IPS-18a (cell line): ENCODE measurements around the gene ZNF382.

Source experiments
- H3K27ac ChIP-seq: one replicate; pipeline ENCODE4 v1.5.1; 2013; ENCODE audit warnings: low read length
- H3K27me3 ChIP-seq: one replicate; pipeline ENCODE4 v1.6.1; 2013; ENCODE audit warnings: mild to moderate bottlenecking, low read length; ENCODE audit not compliant: control insufficient read depth, insufficient read depth
- H3K36me3 ChIP-seq: one replicate; pipeline ENCODE4 v1.6.1; 2013; ENCODE audit warnings: low read depth, low read length; ENCODE audit not compliant: control insufficient read depth
- H3K4me1 ChIP-seq: one replicate; pipeline ENCODE4 v1.6.1; 2013; ENCODE audit warnings: low read depth, low read length; ENCODE audit not compliant: control insufficient read depth
- H3K4me3 ChIP-seq: one replicate; pipeline ENCODE4 v1.5.1; 2013; ENCODE audit warnings: low read length
- H3K9ac ChIP-seq: one replicate; pipeline ENCODE4 v1.6.1; 2013; ENCODE audit warnings: mild to moderate bottlenecking, low read length, moderate library complexity
- H3K9me3 ChIP-seq: one replicate; pipeline ENCODE4 v1.6.1; 2013; ENCODE audit warnings: low read depth, low read length; ENCODE audit not compliant: control insufficient read depth

Gene ZNF382

GRCh38 chr19:36605877-36606478 lies 865 bp downstream of the ZNF382 start:
- peaks cover 3% of the 10 kb centered on the region for H3K36me3 ChIP-seq
- peak overlapping the region; percentile 78 for H3K4me3 ChIP-seq
- no peak overlapping the region for H3K27ac ChIP-seq
- H3K9ac ChIP-seq: peak overlapping the region; percentile 55
- no peaks in the 10 kb centered on the region for H3K9me3 ChIP-seq
- peaks cover 14% of the 10 kb centered on the region for H3K27me3 ChIP-seq
- peaks cover 5% of the 10 kb centered on the region for H3K4me1 ChIP-seq

- Histone ChIP-seq H3K4me3 (no peak overlapping the region), H3K27ac (no peak overlapping the region), H3K9ac (no peak overlapping the region), H3K36me3 (no peaks in the 10 kb centered on the region), H3K9me3 (peaks cover 71% of the 10 kb centered on the region), H3K4me1 (no peaks in the 10 kb centered on the region), H3K27me3 (no peaks in the 10 kb centered on the region)
Measured at GRCh38 chr19:36627057-36627456, 21.9 kb downstream of the ZNF382 start.

- H3K4me1 ChIP-seq: no peaks in the 10 kb centered on the region
- H3K9me3 ChIP-seq: peaks cover 68% of the 10 kb centered on the region
- no peak overlapping the region for H3K9ac ChIP-seq
- H3K4me3 ChIP-seq: no peak overlapping the region
- H3K36me3 ChIP-seq: peaks cover 10% of the 10 kb centered on the region
- H3K27me3 ChIP-seq: no peaks in the 10 kb centered on the region
- no peak overlapping the region for H3K27ac ChIP-seq
Measured at GRCh38 chr19:36635342-36635741, 30.2 kb downstream of the ZNF382 start.

DNA sequence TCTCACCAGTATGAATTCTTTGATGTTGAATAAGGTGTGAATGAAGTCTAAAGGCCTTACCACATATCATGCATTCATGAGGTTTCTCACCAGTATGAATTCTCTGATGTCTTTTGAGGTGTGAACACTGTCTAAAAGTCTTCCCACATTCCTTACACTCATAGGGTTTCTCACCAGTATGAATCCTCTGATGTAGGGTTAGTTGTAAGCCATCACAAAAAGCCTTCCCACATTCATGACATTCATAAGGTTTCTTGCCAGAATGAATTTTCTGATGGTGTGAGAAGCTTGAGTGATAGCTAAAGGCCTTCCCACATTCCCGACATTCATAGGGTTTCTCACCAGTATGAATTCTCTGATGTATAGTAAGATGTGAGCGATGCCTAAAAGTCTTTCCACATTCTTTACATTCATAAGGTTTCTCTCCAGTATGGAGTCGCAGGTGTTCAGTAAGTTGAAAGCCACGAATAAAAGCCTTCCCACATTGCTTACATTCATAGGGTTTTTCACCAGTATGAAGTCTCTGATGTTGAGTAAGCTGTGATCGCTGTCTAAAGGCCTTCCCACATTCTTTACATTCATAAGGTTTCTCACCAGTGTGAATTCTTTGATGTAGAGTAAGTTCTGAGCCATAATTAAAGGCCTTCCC lies 33.9 kb downstream of the ZNF382 start:
- no peak overlapping the region for H3K4me3 ChIP-seq
- no peak overlapping the region for H3K27ac ChIP-seq
- no peak overlapping the region for H3K9ac ChIP-seq
- no peaks in the 10 kb centered on the region for H3K4me1 ChIP-seq
- no peaks in the 10 kb centered on the region for H3K27me3 ChIP-seq
- peaks cover 10% of the 10 kb centered on the region for H3K36me3 ChIP-seq
- H3K9me3 ChIP-seq: peaks cover 63% of the 10 kb centered on the region

DNA sequence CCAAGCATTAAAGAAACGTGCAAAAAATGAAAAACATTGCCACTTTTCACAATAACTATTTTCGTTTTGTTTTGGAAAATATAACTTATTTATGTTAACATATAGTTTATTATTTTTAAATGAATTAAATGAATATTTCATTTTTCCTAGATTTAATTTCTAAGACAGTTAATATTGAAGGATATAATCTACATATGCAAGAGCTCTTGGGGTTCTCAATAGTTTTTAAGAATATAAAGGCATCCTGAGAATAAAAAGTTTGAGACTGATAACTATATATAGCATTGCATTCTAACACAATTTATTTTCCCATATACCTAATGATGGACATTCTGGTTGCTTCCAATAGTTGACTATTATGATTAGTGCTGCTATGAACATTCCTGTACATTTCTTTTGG lies 41.6 kb downstream of the ZNF382 start:
- Histone ChIP-seq H3K27ac (no peak overlapping the region), H3K27me3 (no peaks in the 10 kb centered on the region), H3K9ac (no peak overlapping the region), H3K9me3 (peaks cover 37% of the 10 kb centered on the region), H3K4me3 (no peak overlapping the region), H3K36me3 (peaks cover 4% of the 10 kb centered on the region), H3K4me1 (no peaks in the 10 kb centered on the region)

DNA sequence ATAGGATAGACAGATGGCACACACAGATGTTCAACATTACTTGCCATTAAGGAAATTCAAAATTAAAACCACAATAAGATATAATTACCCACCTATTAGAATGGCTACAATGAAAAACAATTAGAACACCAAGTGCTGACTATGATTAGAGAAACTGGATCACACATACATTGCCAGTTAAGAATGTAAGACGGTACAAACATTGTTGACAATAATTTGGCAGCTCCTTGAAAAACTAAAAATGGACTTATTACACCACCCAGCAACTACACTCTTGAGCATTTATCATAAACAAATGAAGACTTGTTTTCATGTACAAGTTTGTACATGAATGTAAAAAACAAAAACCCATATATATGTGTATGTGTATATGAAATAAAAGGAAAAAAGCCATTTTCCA lies 47.8 kb downstream of the ZNF382 start:
- Histone ChIP-seq H3K9ac (no peak overlapping the region), H3K27me3 (no peaks in the 10 kb centered on the region), H3K27ac (no peak overlapping the region), H3K9me3 (peaks cover 31% of the 10 kb centered on the region), H3K4me1 (no peaks in the 10 kb centered on the region), H3K36me3 (peaks cover 21% of the 10 kb centered on the region), H3K4me3 (no peak overlapping the region)

DNA sequence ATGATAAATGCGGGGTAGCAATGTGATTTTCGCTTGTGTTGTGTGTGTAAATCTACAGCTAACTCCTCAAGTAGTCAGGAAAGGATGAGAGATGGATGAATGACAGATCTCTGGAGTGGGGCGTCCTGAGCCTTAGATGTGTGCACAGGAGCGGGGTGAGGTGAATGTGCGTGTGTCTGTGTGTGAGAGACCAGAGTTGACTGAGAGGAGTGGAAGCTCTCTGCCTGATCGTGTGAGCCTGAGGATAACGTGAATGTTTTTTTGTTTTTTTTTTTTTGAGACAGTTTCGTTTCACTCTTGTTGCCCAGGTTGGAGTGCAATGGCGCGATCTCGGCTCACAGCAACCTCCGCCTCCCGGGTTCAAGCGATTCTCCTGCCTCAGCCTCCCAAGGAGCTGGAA lies 60.7 kb downstream of the ZNF382 start:
- Histone ChIP-seq H3K27ac (no peak overlapping the region), H3K27me3 (no peaks in the 10 kb centered on the region), H3K9ac (peak overlapping the region; percentile 81), H3K9me3 (no peaks in the 10 kb centered on the region), H3K4me3 (peak overlapping the region; percentile 96), H3K36me3 (peaks cover 5% of the 10 kb centered on the region), H3K4me1 (peaks cover 4% of the 10 kb centered on the region)

DNA sequence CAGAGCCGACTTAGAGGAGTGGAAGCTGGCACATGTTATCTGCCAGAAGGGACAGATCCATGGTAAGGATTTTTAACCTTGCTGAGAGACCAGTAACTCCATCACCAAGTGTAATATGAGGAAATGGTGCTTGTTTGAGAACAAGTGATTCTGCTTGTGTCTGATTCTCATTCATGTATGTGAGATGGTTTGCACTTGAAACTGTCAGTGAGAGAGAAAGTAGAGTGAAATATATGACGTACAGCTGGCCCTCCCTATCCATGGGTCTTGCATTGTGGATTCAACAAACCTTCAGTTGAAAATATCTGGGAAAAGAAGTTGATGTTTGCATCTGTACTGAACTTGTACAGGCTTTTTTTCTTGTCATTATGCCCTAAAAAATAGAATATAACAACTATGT lies 63.5 kb downstream of the ZNF382 start:
- no peak overlapping the region for H3K4me3 ChIP-seq
- no peak overlapping the region for H3K9ac ChIP-seq
- H3K36me3 ChIP-seq: peaks cover 4% of the 10 kb centered on the region
- H3K9me3 ChIP-seq: no peaks in the 10 kb centered on the region
- H3K27me3 ChIP-seq: no peaks in the 10 kb centered on the region
- peaks cover 4% of the 10 kb centered on the region for H3K4me1 ChIP-seq
- no peak overlapping the region for H3K27ac ChIP-seq

DNA sequence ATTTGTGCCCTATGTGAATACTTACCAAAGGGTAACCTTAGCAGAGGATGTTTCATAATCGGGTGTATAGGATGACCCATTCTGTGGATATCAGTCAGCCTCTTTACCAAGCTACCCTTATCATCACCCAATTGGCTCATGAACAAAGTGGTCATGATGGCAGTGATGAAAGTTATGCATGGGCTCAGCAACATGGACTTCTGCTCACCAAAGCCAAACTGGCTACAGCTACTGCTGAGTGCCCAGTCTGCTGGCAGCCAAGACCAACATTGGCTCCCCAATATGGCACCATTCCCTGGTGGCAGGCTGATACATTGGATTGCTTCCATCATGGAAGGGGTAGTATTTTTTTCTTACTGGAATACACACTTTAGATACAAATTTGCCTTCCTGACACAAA lies 67.3 kb downstream of the ZNF382 start:
- H3K9me3 ChIP-seq: no peaks in the 10 kb centered on the region
- no peaks in the 10 kb centered on the region for H3K36me3 ChIP-seq
- no peak overlapping the region for H3K4me3 ChIP-seq
- H3K27ac ChIP-seq: no peak overlapping the region
- no peaks in the 10 kb centered on the region for H3K4me1 ChIP-seq
- H3K27me3 ChIP-seq: no peaks in the 10 kb centered on the region
- H3K9ac ChIP-seq: no peak overlapping the region

- Histone ChIP-seq H3K4me1 (no peaks in the 10 kb centered on the region), H3K36me3 (peaks cover 1% of the 10 kb centered on the region), H3K27me3 (no peaks in the 10 kb centered on the region), H3K27ac (no peak overlapping the region), H3K9me3 (no peaks in the 10 kb centered on the region), H3K4me3 (no peak overlapping the region), H3K9ac (no peak overlapping the region)
Measured at GRCh38 chr19:36674201-36674600, 69.1 kb downstream of the ZNF382 start.

GRCh38 chr19:36679455-36679854 lies 74.3 kb downstream of the ZNF382 start:
- no peak overlapping the region for H3K27ac ChIP-seq
- H3K36me3 ChIP-seq: peaks cover 4% of the 10 kb centered on the region
- no peaks in the 10 kb centered on the region for H3K9me3 ChIP-seq
- no peak overlapping the region for H3K9ac ChIP-seq
- no peaks in the 10 kb centered on the region for H3K27me3 ChIP-seq
- no peaks in the 10 kb centered on the region for H3K4me1 ChIP-seq
- no peak overlapping the region for H3K4me3 ChIP-seq
